Suprapubic skin (tissue), 4 donors: ENCODE data around the gene AFF2. TPM values are rescaled to one million over a fixed set of nuclear protein-coding genes. Genes with fewer than 3 reads are reported as not detected.

Experiments
- DNase-seq, 2 donors: peaks; one replicate each; pipeline ENCODE4 v3.0.0-alpha.2; 2019; ENCODE audit warnings: low spot score in 2 of 2
- H3K27ac ChIP-seq: fragments of 200-600 bp; sonication (generic); one replicate; pipeline ENCODE4 v1.5.1; 2019
- H3K27me3 ChIP-seq: fragments of 200-600 bp; sonication (generic); one replicate; pipeline ENCODE4 v1.5.1; 2019
- H3K36me3 ChIP-seq: fragments of 200-600 bp; sonication (generic); one replicate; pipeline ENCODE4 v1.5.1; 2019
- H3K4me1 ChIP-seq: fragments of 200-600 bp; sonication (generic); one replicate; pipeline ENCODE4 v1.5.1; 2019
- H3K4me3 ChIP-seq: fragments of 200-600 bp; sonication (generic); one replicate; pipeline ENCODE4 v1.5.1; 2019; ENCODE audit warnings: mild to moderate bottlenecking
- H3K9me3 ChIP-seq: fragments of 200-600 bp; sonication (generic); one replicate; pipeline ENCODE4 v1.5.1; 2019
- CTCF ChIP-seq, 2 donors: fragments of 200-600 bp in 1 of 2; fragments of 450-650 bp in 1 of 2; sonication (generic) in 1 of 2; IDR thresholded peaks; one replicate each; pipeline ENCODE4 v1.5.1; 2016 to 2019; ENCODE audit warnings: antibody characterized with exemption in 2 of 2, mild to moderate bottlenecking in 1 of 2, moderate library complexity in 1 of 2
- EP300 ChIP-seq: sonication (generic); formaldehyde crosslinking; IDR thresholded peaks from one replicate; pipeline ENCODE4 v1.6.1; 2017; ENCODE audit warnings: antibody characterized with exemption
- POLR2A ChIP-seq, 2 donors: fragments of 450-650 bp; IDR thresholded peaks; one replicate each; pipeline ENCODE4 v1.6.1; 2017; ENCODE audit warnings: antibody characterized with exemption in 2 of 2, mild to moderate bottlenecking in 2 of 2, moderate library complexity in 2 of 2
- POLR2AphosphoS5 ChIP-seq, 3 donors: sonication (generic); formaldehyde crosslinking; IDR thresholded peaks; one replicate each; pipeline ENCODE4 v1.6.1; 2017; ENCODE audit warnings: antibody characterized with exemption in 3 of 3
- WGBS: methylation state at CpG from one replicate; pipeline ENCODE4 v1.1.5; 2018; 5-methylcytosine and 5-hydroxymethylcytosine counted together
- total RNA-seq, 4 donors: library from RNA; depleted of rRNA; stranded (reverse); fragments of >200 nt; gene quantifications; one replicate each; pipeline ENCODE4 v1.1.0, GENCODE V29; 2016

Gene AFF2
- total RNA-seq, 4 donors from 2014 or later = 0.72 to 3.0 (median 1.6) TPM

GRCh38 chrX:148501386-148502066, 1.1 kb downstream of the AFF2 start:
- Histone ChIP-seq H3K4me1 (peaks cover 4% of the 10 kb centered on the region), H3K4me3 (peak overlapping the region; percentile 53), H3K27ac (peak overlapping the region; percentile 18), H3K36me3 (no peaks in the 10 kb centered on the region), H3K27me3 (peaks cover 12% of the 10 kb centered on the region), H3K9me3 (no peaks in the 10 kb centered on the region)
- peak in 1 of 2 donors; percentile 50 for DNase-seq
- TF ChIP-seq EP300 = no peak
- no peak for TF ChIP-seq CTCF (IDR thresholded peaks at IDR 0.05)
- 54% methylated on average over 32 of the region's 43 CpGs for WGBS

GRCh38 chrX:148504506-148504905, 4.1 kb downstream of the AFF2 start:
- DNase-seq = no peak
- H3K4me1 ChIP-seq = peaks cover 4% of the 10 kb centered on the region
- no peaks in the 10 kb centered on the region for H3K9me3 ChIP-seq
- TF ChIP-seq POLR2A (IDR thresholded peaks at IDR 0.05) (no peak), EP300 (no peak), POLR2AphosphoS5 (IDR thresholded peaks at IDR 0.05) (no peak), CTCF (IDR thresholded peaks at IDR 0.05) (no peak)
- no peak overlapping the region for H3K27ac ChIP-seq
- 58% methylated on average over 15 of the region's 15 CpGs for WGBS
- no peak overlapping the region for H3K4me3 ChIP-seq
- no peaks in the 10 kb centered on the region for H3K36me3 ChIP-seq
- peaks cover 12% of the 10 kb centered on the region for H3K27me3 ChIP-seq

GRCh38 chrX:148507418-148507817, 7.0 kb downstream of the AFF2 start:
- DNase-seq = no peak
- no peaks in the 10 kb centered on the region for H3K9me3 ChIP-seq
- WGBS = 69% methylated on average over 4 of the region's 4 CpGs
- H3K27me3 ChIP-seq = no peaks in the 10 kb centered on the region
- TF ChIP-seq POLR2A (IDR thresholded peaks at IDR 0.05) (no peak), CTCF (IDR thresholded peaks at IDR 0.05) (no peak), POLR2AphosphoS5 (IDR thresholded peaks at IDR 0.05) (no peak), EP300 (no peak)
- no peak overlapping the region for H3K4me3 ChIP-seq
- no peaks in the 10 kb centered on the region for H3K4me1 ChIP-seq
- no peak overlapping the region for H3K27ac ChIP-seq
- no peaks in the 10 kb centered on the region for H3K36me3 ChIP-seq

- Histone ChIP-seq H3K9me3 (no peaks in the 10 kb centered on the region), H3K27me3 (no peaks in the 10 kb centered on the region), H3K27ac (no peak overlapping the region), H3K4me3 (no peak overlapping the region), H3K4me1 (no peaks in the 10 kb centered on the region), H3K36me3 (no peaks in the 10 kb centered on the region)
- no peak for DNase-seq
- no peak for TF ChIP-seq POLR2AphosphoS5 (IDR thresholded peaks at IDR 0.05)
- TF ChIP-seq POLR2A (IDR thresholded peaks at IDR 0.05) = no peak
- TF ChIP-seq CTCF (IDR thresholded peaks at IDR 0.05) = no peak
- no peak for TF ChIP-seq EP300
- 63% methylated on average over 2 of the region's 2 CpGs for WGBS
Measured at GRCh38 chrX:148512453-148512852, 12.0 kb downstream of the AFF2 start.

- TF ChIP-seq POLR2A (IDR thresholded peaks at IDR 0.05) (no peak), EP300 (no peak), POLR2AphosphoS5 (IDR thresholded peaks at IDR 0.05) (no peak), CTCF (IDR thresholded peaks at IDR 0.05) (no peak)
- no peak overlapping the region for H3K4me3 ChIP-seq
- no peaks in the 10 kb centered on the region for H3K4me1 ChIP-seq
- no peaks in the 10 kb centered on the region for H3K36me3 ChIP-seq
- no peaks in the 10 kb centered on the region for H3K27me3 ChIP-seq
- no peaks in the 10 kb centered on the region for H3K9me3 ChIP-seq
- no peak for DNase-seq
- no peak overlapping the region for H3K27ac ChIP-seq
- whole genome bisulfite sequencing = 58% methylated on average over 3 of the region's 3 CpGs
Measured at GRCh38 chrX:148513661-148514060, 13.2 kb downstream of the AFF2 start.
